Measurements from ENCODE around the gene GBA2.

GBA2 gene

GRCh38 chr9:35736201-35736633 lies 12.8 kb downstream of the GBA2 start:
- peak; percentile 43 for DNase-seq

DNA sequence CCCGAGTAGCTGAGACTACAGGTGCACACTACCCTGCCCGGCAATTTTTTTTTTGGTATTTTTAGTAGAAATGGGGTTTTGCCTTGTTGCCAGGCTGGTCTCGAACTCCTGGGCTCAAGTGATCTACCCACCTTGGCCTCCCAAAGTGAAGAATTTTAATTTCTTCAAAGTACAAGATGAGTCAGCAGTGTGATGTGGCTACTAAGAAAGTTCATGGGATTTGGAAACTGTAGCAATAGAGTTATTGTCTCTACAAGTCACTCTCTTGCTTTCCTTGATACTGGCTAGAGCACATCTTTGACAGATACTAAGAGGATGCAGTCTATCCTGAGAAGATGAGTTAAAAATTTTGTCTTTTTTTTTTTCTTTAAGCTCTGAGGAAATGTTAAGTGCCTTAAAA lies 14.9 kb downstream of the GBA2 start:
- no peak for DNase-seq

DNA sequence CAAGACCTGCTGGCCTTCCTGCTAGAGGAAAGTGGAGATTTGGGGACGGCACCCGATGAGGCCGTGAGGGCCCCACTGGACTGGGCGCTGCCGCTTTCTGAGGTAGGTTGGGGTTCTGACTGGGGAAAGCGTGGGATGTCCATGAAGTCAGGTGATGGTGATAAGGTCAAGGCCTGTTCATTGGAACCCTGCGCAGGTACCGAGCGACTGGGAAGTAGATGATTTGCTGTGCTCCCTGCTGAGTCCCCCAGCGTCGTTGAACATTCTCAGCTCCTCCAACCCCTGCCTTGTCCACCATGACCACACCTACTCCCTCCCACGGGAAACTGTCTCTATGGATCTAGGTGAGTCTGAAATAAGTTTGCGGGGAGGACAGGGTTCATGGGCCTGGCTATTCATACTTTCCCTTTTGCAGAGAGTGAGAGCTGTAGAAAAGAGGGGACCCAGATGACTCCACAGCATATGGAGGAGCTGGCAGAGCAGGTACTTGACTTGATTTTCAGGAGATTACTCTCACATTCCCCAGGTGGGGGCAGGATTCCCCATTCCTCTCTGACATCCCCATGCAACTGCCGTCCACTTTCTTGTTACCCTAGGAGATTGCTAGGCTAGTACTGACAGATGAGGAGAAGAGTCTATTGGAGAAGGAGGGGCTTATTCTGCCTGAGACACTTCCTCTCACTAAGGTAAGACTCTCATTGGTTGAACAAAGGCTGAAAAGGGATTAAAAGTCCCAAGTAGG lies 16.1 kb downstream of the GBA2 start:
- peak; percentile 41 for DNase-seq

DNA sequence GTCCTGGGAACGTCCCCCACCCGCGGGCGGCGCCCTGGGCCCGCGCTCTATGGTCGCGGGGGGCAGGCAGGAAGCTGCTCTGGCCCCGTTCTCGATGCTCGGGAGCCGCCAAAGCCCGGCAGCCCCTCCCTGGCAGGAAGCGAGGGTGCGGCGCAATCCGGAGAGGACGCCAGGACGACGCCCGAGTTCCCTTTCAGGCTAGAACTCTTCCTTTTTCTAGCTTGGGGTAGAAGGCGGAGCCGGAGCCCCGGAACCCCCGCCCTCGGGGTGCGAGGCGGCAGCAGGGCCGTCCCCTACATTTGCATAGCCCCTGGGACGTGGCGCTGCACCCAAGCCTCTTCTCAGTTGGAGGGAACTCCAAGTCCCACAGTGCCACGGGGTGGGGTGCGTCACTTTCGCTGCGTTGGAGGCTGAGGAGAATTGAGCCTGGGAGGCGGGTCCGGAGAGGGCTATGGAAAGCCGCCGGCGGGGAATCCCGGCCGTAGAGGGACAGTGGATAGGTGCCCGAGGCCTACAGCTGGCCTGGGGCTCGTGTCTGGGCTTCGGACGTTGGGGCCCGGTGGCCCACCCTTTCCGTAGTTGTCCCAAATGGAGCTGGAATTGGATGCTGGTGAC lies 16.7 kb downstream of the GBA2 start, which contains the start of the genes CREB3 and TLN1:
Gene CREB3 (plus strand): TSS at position 482 of the 615 bp plus-strand sequence. CDS start 107 bp downstream, at position 589.
Gene TLN1 (minus strand): TSS at position 11 of the 615 bp plus-strand sequence. CDS start 6,501 bp downstream, outside the sequence.
- DNase-seq = peak; percentile 97

DNA sequence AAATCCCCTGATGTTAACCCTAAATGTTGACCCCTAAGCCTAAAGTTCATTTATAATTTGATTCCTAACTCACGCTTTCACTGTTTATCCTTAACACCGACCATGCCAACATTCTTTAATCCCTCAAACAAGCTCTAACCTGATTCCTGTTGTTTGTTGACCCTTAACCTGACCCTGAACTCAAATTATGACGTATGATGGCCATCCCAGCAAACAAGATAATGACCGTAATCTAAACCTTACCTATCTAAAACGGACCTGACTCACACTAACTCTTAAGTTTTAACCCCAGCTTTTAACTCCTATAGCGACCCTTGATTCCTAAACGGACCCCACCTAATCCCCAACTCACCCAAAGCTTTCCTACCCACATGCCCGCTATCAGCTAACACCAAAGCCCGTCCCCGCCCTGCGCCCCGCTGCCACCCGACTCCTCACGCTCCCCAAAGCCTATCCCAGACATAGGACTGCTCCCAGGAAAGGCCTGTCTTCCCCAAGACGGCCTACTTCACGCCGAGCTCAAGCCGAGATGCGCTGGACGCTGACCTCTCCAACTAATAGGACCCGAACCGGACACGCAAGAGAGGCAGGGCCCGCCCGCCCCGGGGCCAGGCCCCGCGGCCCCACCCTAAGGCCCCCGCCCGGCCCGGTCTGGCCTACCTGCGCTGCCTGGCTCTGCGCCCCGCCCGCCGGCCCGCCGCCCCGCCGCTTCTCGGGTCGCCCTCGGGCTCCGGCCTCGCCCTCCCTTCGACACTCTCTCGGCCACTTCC lies 17.4 kb downstream of the GBA2 start:
- DNase-seq = no peak

DNA sequence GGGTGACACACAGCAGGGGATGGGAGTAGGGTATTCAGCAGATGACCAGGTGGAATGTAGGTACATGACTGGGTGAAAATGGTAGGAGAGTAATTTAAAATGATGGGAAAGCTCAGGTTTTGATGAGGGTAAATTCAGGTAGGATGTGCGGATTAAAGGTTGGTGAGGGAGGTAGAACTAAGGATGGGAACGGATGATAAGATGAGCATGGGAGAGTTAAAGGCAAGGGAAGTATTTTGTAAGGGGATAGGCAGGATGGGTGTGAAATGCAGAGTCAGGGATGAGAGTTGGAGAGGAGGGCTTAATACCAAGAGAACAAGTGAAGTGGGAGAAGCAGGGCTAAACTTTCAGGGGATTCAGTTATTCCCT lies 18.6 kb downstream of the GBA2 start:
- no peak for DNase-seq

- no peak for DNase-seq
Measured at GRCh38 chr9:35729700-35730485, 19.1 kb downstream of the GBA2 start.

DNA sequence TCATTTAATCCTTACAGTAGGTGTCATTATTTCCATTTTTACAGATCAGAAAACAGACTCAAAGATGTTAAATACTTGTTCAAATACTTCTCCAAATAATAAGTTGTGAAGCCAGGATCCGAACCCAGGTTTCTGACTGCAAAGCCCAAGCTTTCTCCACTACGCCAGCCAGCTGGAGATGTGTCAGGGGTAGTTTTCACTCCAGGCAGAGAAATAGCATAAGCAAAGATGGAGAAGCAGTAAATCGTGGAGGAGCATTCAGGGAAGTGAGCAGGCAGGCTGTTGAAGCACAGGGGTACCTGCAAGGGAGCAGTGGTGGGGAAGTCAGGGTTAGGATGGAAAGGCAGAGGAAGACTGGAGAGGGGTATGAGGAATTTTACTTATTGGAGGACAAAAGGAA lies 19.9 kb downstream of the GBA2 start:
- no peak for DNase-seq

DNA sequence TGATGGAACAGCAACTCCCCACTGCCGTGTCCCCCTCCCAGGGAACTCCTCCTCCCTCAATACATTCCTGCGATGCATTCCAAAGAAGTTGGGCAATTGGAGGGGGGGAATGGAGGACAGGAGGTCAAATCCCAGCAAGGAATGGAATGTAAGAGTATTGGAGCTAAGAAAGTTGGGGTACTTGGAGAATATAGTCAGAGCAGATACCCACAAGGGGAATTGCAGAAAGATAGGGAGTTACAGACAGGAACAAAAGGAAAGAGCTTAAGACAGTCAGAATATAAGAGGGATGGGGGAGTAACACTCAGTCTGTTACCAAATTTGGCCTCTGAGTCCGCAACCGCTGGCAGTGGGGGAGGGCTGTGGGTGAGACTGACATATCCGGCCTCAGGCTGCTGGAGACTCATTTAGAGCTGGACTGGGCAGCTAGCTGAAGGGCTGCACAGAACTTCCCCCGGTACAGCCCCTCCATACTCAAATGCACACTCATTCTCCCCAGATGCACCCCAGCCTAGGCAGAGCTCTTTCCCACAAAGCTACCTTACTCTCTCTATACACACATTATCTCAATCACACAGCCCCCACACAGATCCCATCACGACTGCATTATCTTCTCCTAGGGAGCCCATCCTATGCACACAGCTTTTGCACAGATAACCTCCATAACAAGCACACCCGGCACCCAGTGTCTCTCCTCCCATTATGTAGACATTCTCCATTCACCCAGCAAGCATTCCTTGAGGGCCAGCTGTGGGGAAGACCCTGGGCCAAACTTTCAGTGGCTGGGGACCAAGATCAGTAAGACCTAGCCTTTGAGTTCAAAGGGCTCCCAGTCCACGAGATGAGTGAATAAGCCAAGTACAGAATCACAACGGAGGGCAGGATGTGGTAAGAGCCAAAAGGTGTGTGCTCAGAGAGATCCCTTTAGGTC lies 20.7 kb downstream of the GBA2 start:
- no peak for DNase-seq

DNA sequence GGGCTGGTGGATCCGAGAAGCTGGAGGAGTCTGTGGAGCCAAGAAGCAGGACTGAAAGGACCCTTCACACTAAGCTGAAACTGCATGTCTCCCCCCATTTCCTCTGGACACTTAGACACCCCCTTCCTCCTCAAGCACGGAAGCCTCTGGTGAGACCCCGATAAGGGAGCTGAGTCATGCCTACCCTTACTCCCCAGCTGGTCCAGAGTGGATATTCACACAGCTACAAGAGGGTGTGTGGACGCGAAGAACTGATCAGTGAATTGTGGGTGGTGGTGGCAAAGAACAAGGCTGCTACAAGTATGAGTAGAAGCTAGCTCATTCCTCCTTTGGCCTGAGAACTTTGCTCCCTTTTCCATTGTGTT lies 21.4 kb downstream of the GBA2 start:
- DNase-seq = no peak

- no peak for DNase-seq
Measured at GRCh38 chr9:35726931-35727330, 22.1 kb downstream of the GBA2 start.

GRCh38 chr9:35725362-35725761 lies 23.7 kb downstream of the GBA2 start:
- DNase-seq = no peak

DNA sequence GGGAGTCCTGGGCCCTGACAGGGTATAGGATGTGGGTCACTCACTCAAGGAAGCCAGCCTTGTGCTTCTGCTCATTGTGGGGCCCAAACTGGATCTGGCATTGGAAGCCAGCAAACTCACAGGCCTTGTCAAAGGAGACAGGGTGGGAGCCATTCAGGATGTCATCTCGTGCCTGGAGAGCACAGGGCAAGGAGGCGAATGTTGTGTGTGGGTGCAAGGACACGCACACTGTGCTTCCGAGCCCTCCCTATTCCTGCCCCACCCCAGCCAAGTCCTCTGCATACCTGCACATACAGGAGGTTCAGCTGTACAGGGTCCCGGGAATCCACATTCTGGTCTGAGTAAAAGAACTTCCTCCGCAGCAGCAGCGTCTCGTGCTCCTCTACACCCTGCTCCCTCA lies 25.1 kb downstream of the GBA2 start:
- DNase-seq = no peak

- no peak for DNase-seq
Measured at GRCh38 chr9:35723426-35723825, 25.6 kb downstream of the GBA2 start.

GRCh38 chr9:35719546-35719945 lies 29.5 kb downstream of the GBA2 start:
- DNase-seq = no peak

DNA sequence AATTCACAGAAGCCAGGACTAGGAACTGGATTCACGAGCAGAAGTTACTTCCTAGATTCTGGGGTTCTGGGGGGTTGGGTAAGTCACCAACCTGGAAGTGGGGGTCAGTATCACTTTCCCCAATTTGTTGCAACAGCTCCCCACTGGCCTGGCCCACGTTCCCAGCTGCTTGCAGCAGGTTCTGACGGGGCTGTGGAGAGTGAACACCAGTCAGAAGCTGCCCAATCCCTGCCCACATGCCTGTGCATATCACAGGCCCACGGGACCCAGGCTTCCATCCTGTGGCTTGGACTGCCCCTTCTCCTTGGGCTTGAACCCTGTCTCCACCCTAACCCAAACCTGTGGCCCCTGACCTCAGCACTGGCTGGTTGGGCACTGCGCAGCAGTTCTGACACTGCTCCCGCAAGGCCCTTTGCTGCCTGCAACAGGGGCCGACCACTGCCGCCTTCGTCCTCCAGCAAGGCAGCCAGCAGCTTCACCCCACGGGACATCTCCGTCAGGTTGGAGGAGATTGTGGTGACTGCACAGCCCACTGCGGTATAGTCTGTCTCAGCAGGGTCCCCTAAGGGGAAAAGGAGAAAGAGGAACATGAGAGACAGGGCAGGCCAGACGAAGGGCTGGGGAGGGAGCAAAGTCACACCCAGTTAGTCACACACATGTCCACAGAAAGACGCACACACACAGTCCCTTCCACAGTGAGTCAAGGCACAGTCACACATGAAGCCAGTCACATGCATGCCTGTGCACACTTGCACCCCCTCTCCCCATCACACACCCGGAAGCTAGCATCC lies 30.1 kb downstream of the GBA2 start:
- DNase-seq = no peak

DNA sequence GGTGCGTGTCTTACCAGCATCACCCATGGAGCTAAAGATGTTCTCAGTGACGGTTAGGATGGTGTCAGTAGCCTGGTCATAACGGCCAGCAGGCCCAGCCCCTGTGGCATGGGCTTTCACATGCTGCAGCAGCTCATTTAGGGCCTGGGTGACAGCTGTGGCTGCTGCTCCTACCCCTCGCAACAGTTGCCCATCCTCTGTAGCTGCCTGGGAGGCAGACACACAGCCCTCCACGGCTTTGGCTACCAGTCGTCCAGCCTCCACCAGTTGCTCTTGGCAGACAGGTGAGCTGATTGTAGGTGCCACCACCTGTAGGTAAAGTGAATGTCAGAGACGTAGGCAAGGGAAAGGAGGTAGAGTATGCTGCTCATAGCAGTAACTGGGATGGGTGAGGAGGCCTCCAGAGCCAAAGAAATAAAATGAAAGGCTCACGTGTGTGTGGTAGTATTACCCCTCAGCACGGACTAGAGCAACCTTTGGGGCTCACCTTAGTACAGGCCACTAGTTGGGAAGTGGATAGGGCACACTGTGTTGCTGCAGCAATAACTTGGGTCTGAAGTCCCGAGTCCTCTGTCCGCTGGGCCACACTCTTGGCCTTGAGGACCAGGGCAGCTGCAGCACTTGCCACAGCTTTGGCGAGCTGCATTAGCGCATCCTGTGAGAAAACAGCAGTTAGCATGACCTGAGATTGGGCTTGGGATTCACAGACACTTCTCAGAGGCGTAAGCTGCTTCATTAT lies 31.7 kb downstream of the GBA2 start:
- DNase-seq = no peak

DNA sequence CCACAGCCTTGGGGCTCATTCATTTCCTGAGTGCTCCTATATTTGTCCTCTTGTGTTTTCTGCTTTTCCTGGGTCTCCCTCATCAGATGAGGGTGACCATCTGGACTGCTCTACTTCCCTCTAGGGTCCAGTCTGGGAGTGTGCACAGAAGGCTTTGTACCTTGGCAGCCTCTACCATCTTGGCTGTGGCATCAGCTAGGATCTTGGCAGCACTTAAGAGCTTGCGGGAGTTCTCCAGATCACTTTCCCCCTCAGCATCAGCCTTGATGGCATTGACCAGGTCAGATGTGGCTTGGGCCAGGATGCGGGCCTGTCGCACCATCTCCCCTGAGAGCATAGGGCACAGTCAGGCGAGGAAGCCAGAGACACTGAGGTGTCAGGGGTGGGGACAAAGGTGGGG lies 32.8 kb downstream of the GBA2 start:
- no peak for DNase-seq

DNA sequence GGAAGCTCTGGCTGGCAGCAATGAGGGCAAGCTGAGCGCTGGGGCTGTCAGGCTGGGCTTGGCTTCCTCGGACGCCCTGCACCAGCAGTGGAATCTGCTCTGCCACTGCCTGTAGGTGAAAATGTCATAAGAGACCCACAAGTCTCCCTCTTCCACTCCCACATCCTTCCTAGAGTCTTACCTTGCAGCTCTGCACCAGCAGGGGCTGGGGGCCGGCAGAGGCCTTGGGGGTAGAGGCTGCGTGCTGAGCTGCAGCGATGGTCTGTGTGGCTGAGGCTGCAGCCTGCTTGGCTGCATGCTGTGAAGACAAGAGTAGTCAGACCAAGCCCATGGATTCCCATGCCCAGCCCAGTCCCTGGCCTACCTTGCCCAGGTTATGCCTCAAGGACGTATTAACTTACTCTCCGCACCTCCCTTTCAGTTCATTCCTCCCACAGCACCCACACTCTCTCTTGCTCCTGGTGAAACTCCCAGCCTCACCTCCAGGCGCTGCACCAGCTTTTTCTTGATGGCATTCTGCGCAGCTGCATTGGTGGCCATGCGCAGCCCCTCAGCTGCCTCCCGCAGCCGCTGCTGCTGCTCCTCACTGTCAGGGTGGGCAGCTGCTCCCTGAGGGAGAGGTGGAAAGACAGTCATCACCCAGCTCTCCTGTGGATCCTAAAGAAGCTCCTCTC lies 34.3 kb downstream of the GBA2 start:
- DNase-seq = no peak

DNA sequence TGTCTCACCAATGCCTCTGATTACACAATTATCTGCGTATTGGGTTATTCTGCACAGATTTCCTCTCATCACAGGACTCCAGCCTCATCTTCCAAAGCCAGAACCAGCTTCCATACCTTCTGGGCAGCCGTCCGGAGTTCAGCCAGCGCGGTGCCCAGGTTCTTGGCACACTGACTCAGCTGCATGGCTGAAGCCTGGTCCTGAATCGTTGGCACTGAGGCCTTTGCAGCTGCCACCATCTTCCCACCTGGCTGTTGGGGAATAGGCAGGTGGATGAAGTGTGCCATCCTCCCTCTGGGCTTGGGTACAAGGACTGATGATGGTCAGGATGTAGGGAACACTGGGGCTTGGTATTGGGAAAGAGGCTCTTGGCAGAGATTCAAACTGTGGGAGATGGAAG lies 34.9 kb downstream of the GBA2 start:
- no peak for DNase-seq

Measured in DMS79 (cell line).